ENCODE data around the gene POLR3E.
A peak's percentile ranks its signal among the peaks of the same experiment; 100 is the strongest.

The POLR3E gene

GRCh38 chr16:22297114-22297870 lies at the start of gene POLR3E:
POLR3E (plus strand) TSS chr16:22297409; CDS start chr16:22302969, 5,560 bp downstream.
- DNase-seq (ENCODE audit: low read depth in 1 of 2, low spot score in 1 of 2): peak; percentile 100

GRCh38 chr16:22250522-22250921 lies 46.7 kb upstream of the POLR3E start:
- DNase-seq (ENCODE audit: low read depth in 1 of 2, low spot score in 1 of 2): no peak

GRCh38 chr16:22252317-22252716 lies 44.9 kb upstream of the POLR3E start:
- DNase-seq (ENCODE audit: low read depth in 1 of 2, low spot score in 1 of 2): no peak

GRCh38 chr16:22253272-22253671 lies 43.9 kb upstream of the POLR3E start:
- no peak for DNase-seq (ENCODE audit: low read depth in 1 of 2, low spot score in 1 of 2)

GRCh38 chr16:22255335-22255734 lies 41.9 kb upstream of the POLR3E start:
- DNase-seq (ENCODE audit: low read depth in 1 of 2, low spot score in 1 of 2): no peak

GRCh38 chr16:22257440-22257839 lies 39.8 kb upstream of the POLR3E start:
- no peak for DNase-seq (ENCODE audit: low read depth in 1 of 2, low spot score in 1 of 2)

- DNase-seq (ENCODE audit: low read depth in 1 of 2, low spot score in 1 of 2): no peak
Measured at GRCh38 chr16:22260490-22260889, 36.7 kb upstream of the POLR3E start.

- no peak for DNase-seq (ENCODE audit: low read depth in 1 of 2, low spot score in 1 of 2)
Measured at GRCh38 chr16:22262460-22262859, 34.7 kb upstream of the POLR3E start.

GRCh38 chr16:22264786-22265185 lies 32.4 kb upstream of the POLR3E start:
- DNase-seq (ENCODE audit: low read depth in 1 of 2, low spot score in 1 of 2): no peak

GRCh38 chr16:22265351-22265750 lies 31.9 kb upstream of the POLR3E start:
- no peak for DNase-seq (ENCODE audit: low read depth in 1 of 2, low spot score in 1 of 2)

GRCh38 chr16:22266546-22266945 lies 30.7 kb upstream of the POLR3E start:
- DNase-seq (ENCODE audit: low read depth in 1 of 2, low spot score in 1 of 2): no peak

- no peak for DNase-seq (ENCODE audit: low read depth in 1 of 2, low spot score in 1 of 2)
Measured at GRCh38 chr16:22267764-22268163, 29.4 kb upstream of the POLR3E start.

- no peak for DNase-seq (ENCODE audit: low read depth in 1 of 2, low spot score in 1 of 2)
Measured at GRCh38 chr16:22270525-22270924, 26.7 kb upstream of the POLR3E start.

GRCh38 chr16:22272870-22273650 lies 24.1 kb upstream of the POLR3E start:
- DNase-seq (ENCODE audit: low read depth in 1 of 2, low spot score in 1 of 2): no peak

- DNase-seq (ENCODE audit: low read depth in 1 of 2, low spot score in 1 of 2): no peak
Measured at GRCh38 chr16:22274916-22275315, 22.3 kb upstream of the POLR3E start.

GRCh38 chr16:22278441-22279230 lies 18.6 kb upstream of the POLR3E start:
- no peak for DNase-seq (ENCODE audit: low read depth in 1 of 2, low spot score in 1 of 2)

GRCh38 chr16:22282254-22282892 lies 14.8 kb upstream of the POLR3E start:
- DNase-seq (ENCODE audit: low read depth in 1 of 2, low spot score in 1 of 2): no peak

GRCh38 chr16:22284637-22285036 lies 12.6 kb upstream of the POLR3E start:
- no peak for DNase-seq (ENCODE audit: low read depth in 1 of 2, low spot score in 1 of 2)

GRCh38 chr16:22285080-22285479 lies 12.1 kb upstream of the POLR3E start:
- no peak for DNase-seq (ENCODE audit: low read depth in 1 of 2, low spot score in 1 of 2)

GRCh38 chr16:22291020-22291419 lies 6.2 kb upstream of the POLR3E start:
- no peak for DNase-seq (ENCODE audit: low read depth in 1 of 2, low spot score in 1 of 2)

- DNase-seq (ENCODE audit: low read depth in 1 of 2, low spot score in 1 of 2): no peak
Measured at GRCh38 chr16:22291860-22292318, 5.3 kb upstream of the POLR3E start.

Measured in stimulated activated CD4-positive, alpha-beta T cell treated with anti-CD3 and anti-CD28 coated beads, Interleukin-15, amount 100 ng/mL, for 1 hour (primary cell).